Measurements from ENCODE around the gene FGD2. TPM values are rescaled to one million over a fixed set of nuclear protein-coding genes. Genes with fewer than 3 reads are reported as not detected.

The FGD2 gene
- total RNA-seq, 1 experiment from 2014 or later, result 0.10 TPM

- H3K4me3 ChIP-seq (replicated peaks in 1 of 2; ENCODE audit: low read depth in 1 of 2, low read length in 2 of 2), result no peak overlapping the region
- no peaks in the 10 kb centered on the region for H3K36me3 ChIP-seq (ENCODE audit: control insufficient read depth in 1 of 2, insufficient read depth in 2 of 2, low read length in 2 of 2)
- no peaks in the 10 kb centered on the region for H3K4me1 ChIP-seq (ENCODE audit: control insufficient read depth in 1 of 2, insufficient read depth in 2 of 2, low read length in 2 of 2)
- ChIA-PET CTCF (no interaction called here), RAD21 (ENCODE audit: low non-redundant PET in 1 of 2, low total read pairs in 2 of 2, uncharacterized antibody in 2 of 2, unreplicated experiment in 2 of 2) (no interaction called here), POLR2A (no interaction called here)
- ATAC-seq, result no peak
- H3K9ac ChIP-seq (ENCODE audit: low read length), result no peak overlapping the region
- H2AFZ ChIP-seq (ENCODE audit: low read depth, low read length, poor library complexity, severe bottlenecking), result no peak overlapping the region
- BruUV-seq (replicated peaks), result no TSS peak
- H3K27ac ChIP-seq (ENCODE audit: low read depth, low read length), result no peak overlapping the region
- H3K4me2 ChIP-seq (ENCODE audit: low read length), result no peak overlapping the region
- intact Hi-C loops (cut with micrococcal nuclease), result no loop called here
- no peaks in the 10 kb centered on the region for H3K27me3 ChIP-seq (ENCODE audit: insufficient read depth, low read length)
- H3K9me3 ChIP-seq (ENCODE audit: control insufficient read depth in 1 of 2, insufficient read depth in 1 of 2, low read depth in 1 of 2, low read length in 2 of 2), result no peaks in the 10 kb centered on the region
- no peaks in the 10 kb centered on the region for H3K79me2 ChIP-seq (ENCODE audit: insufficient read depth, low read length)
- no peaks in the 10 kb centered on the region for H3K9me2 ChIP-seq (ENCODE audit: insufficient read depth)
- no peak for TF ChIP-seq SP1 (IDR thresholded peaks at IDR 0.05; ENCODE audit: low read depth)
- no peak for TF ChIP-seq ZBTB33 (IDR thresholded peaks at IDR 0.05; ENCODE audit: extremely low read depth, insufficient replicate concordance, low read length)
- no peak for TF ChIP-seq EZH2 (IDR thresholded peaks at IDR 0.05)
- TF ChIP-seq SIN3A (IDR thresholded peaks at IDR 0.05; ENCODE audit: low read depth), result no peak
- no peak for TF ChIP-seq ZFX (IDR thresholded peaks at IDR 0.05)
- TF ChIP-seq FOSL1 (IDR thresholded peaks at IDR 0.05; ENCODE audit: low read depth), result no peak
- TF ChIP-seq TCF7L2 (IDR thresholded peaks at IDR 0.05; ENCODE audit: borderline replicate concordance, extremely low read depth, insufficient read depth, insufficient read length), result no peak
- TF ChIP-seq POLR2AphosphoS5 (IDR thresholded peaks at IDR 0.05; ENCODE audit: low read depth, low read length), result no peak
- no peak for TF ChIP-seq REST (IDR thresholded peaks at IDR 0.05; ENCODE audit: low read depth)
- TF ChIP-seq CEBPB (IDR thresholded peaks at IDR 0.05; ENCODE audit: low read depth), result no peak
- TF ChIP-seq EZH2phosphoT487 (IDR thresholded peaks at IDR 0.05; ENCODE audit: borderline replicate concordance), result no peak
- DNase-seq (ENCODE audit: low read depth, low spot score), result no peak
- H4K20me1 ChIP-seq (ENCODE audit: insufficient read depth), result no peaks in the 10 kb centered on the region
Measured at GRCh38 chr6:36997811-36998722, 7.4 kb upstream of the FGD2 start.
